Ectodermal cell (in vitro differentiated cells): ENCODE data around the gene KLHL29.

Experiments used
- H3K27ac ChIP-seq: 2 replicates; pipeline ENCODE4 v1.7.0; 2013; ENCODE audit warnings: mild to moderate bottlenecking, low read depth, low read length; ENCODE audit not compliant: insufficient read depth, poor library complexity, severe bottlenecking
- H3K27me3 ChIP-seq: 2 replicates; pipeline ENCODE4 v1.7.0; 2013; ENCODE audit warnings: mild to moderate bottlenecking, low read length; ENCODE audit not compliant: insufficient read depth, control insufficient read depth, poor library complexity, severe bottlenecking
- H3K36me3 ChIP-seq: one replicate; pipeline ENCODE4 v1.7.0; 2013; ENCODE audit warnings: low read length; ENCODE audit not compliant: control insufficient read depth, insufficient read depth
- H3K4me1 ChIP-seq: one replicate; pipeline ENCODE4 v1.7.0; 2013; ENCODE audit warnings: low read length; ENCODE audit not compliant: control insufficient read depth, insufficient read depth
- H3K4me3 ChIP-seq: 2 replicates; pipeline ENCODE4 v1.7.0; 2013; ENCODE audit warnings: low read depth, low read length, control low read depth; ENCODE audit not compliant: insufficient read depth
- H3K9me3 ChIP-seq: 2 replicates; pipeline ENCODE4 v1.7.0; 2013; ENCODE audit warnings: mild to moderate bottlenecking, low read length, moderate library complexity; ENCODE audit not compliant: control insufficient read depth
- WGBS, 2 experiments: methylation state at CpG; one replicate each; pipeline ENCODE4 v1.1.7; 2013; ENCODE audit warnings: missing lambda C conversion rate in 2 of 2; 5-methylcytosine and 5-hydroxymethylcytosine counted together

Gene KLHL29

GRCh38 chr2:23381485-23381884 lies 3.5 kb upstream of the KLHL29 start:
- Histone ChIP-seq H3K27me3 (peaks cover 47% of the 10 kb centered on the region), H3K4me3 (no peak overlapping the region), H3K27ac (no peak overlapping the region), H3K4me1 (peaks cover 6% of the 10 kb centered on the region), H3K9me3 (no peaks in the 10 kb centered on the region), H3K36me3 (no peaks in the 10 kb centered on the region)
- WGBS, 2 experiments, result 85% methylated on average over 3 of the region's 3 CpGs

- peaks cover 63% of the 10 kb centered on the region for H3K27me3 ChIP-seq
- H3K4me3 ChIP-seq, result no peak overlapping the region
- 90% methylated on average over 4 of the region's 4 CpGs for WGBS, 2 experiments
- no peak overlapping the region for H3K27ac ChIP-seq
- peaks cover 10% of the 10 kb centered on the region for H3K4me1 ChIP-seq
- H3K36me3 ChIP-seq, result no peaks in the 10 kb centered on the region
- H3K9me3 ChIP-seq, result no peaks in the 10 kb centered on the region
These were observed 1.9 kb upstream of the KLHL29 start for GRCh38 chr2:23383100-23383499.

DNA sequence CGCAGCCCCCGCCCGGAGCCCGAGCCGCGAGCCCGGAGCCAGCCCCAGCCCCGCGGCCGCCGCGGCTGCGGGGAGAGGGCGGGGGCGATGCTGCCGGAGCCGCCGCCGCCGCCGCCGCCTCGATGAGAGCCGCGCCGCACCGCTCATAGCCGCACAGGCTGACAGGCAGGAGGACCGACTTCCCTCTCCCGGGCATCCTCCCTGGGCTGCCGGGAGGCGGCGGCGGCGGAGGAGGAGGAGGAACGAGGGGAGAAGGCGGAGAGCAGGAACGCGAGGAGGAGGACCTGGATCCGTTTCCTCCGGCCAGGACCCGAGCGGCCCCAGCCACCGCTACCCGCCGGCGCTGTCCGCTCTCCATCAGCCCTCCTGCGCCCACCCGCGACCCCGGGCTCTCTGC lies 370 bp downstream of the KLHL29 start:
- 0% methylated on average over 52 of the region's 52 CpGs for WGBS, 2 experiments
- Histone ChIP-seq H3K27me3 (peaks cover 81% of the 10 kb centered on the region), H3K4me3 (peak overlapping the region; percentile 49), H3K4me1 (peaks cover 10% of the 10 kb centered on the region), H3K27ac (no peak overlapping the region), H3K36me3 (no peaks in the 10 kb centered on the region), H3K9me3 (no peaks in the 10 kb centered on the region)

GRCh38 chr2:23385748-23386338 lies 864 bp downstream of the KLHL29 start:
- no peaks in the 10 kb centered on the region for H3K36me3 ChIP-seq
- H3K27me3 ChIP-seq, result peaks cover 81% of the 10 kb centered on the region
- peak overlapping the region; percentile 49 for H3K4me3 ChIP-seq
- 1% methylated on average over 63 of the region's 63 CpGs for WGBS, 2 experiments
- H3K27ac ChIP-seq, result no peak overlapping the region
- H3K9me3 ChIP-seq, result no peaks in the 10 kb centered on the region
- H3K4me1 ChIP-seq, result peaks cover 10% of the 10 kb centered on the region

DNA sequence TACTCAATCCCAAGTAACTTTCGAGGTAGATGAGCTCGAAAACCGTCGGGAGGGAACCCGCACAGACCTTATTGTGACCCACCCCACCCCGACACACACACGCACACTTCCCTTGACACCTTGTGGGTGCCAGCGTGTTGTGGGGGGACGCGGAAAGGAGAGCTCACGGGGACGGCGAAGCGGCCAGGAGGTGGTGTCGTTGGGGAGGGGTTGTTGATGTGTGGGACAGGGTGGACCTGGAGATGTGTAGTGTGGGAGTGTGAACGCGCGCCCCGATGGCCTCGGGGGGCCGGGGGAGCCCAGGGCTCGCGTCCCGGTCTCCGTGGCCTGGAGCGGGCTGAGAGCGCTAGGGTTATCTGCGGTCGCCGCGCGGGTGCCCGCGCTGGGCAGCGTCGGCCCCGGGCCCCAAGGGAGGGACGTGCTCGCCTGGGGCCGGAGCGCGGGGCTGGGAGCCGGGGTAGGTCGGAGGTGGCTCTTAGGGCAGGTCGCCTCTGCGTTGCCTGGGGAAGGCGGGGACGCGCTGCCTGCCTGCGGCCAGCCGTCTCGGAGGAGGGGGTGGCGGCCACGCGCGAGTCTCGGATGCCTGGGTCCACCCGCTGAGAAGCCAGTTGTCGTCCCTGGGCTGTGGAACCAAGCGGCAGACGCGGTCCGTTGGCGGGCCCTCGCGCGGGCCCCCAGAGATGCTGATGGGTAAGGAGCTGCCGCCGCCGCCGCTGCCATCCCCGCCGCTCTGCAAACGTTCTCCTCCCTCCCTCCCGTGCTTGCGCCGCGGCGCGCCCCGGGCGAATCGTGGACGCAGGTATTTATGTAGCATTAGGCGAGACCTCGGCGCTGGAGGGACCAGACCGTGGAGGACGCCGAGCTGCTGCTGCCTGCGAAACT lies 1.6 kb downstream of the KLHL29 start:
- no peak overlapping the region for H3K27ac ChIP-seq
- WGBS, 2 experiments, result 1% methylated on average over 91 of the region's 91 CpGs
- H3K27me3 ChIP-seq, result peaks cover 79% of the 10 kb centered on the region
- H3K9me3 ChIP-seq, result no peaks in the 10 kb centered on the region
- peak overlapping the region; percentile 49 for H3K4me3 ChIP-seq
- H3K4me1 ChIP-seq, result peaks cover 10% of the 10 kb centered on the region
- H3K36me3 ChIP-seq, result no peaks in the 10 kb centered on the region

- no peak overlapping the region for H3K27ac ChIP-seq
- no peaks in the 10 kb centered on the region for H3K9me3 ChIP-seq
- peak overlapping the region; percentile 49 for H3K4me3 ChIP-seq
- H3K27me3 ChIP-seq, result peaks cover 73% of the 10 kb centered on the region
- WGBS, 2 experiments, result 7 to 8% methylated on average over 7 to 9 of the region's 9 CpGs
- H3K36me3 ChIP-seq, result no peaks in the 10 kb centered on the region
- peaks cover 10% of the 10 kb centered on the region for H3K4me1 ChIP-seq
These were observed 2.2 kb downstream of the KLHL29 start for GRCh38 chr2:23387221-23387550.

GRCh38 chr2:23387845-23388244 lies 2.9 kb downstream of the KLHL29 start:
- Histone ChIP-seq H3K9me3 (no peaks in the 10 kb centered on the region), H3K36me3 (no peaks in the 10 kb centered on the region), H3K4me3 (no peak overlapping the region), H3K27me3 (peaks cover 66% of the 10 kb centered on the region), H3K4me1 (peaks cover 10% of the 10 kb centered on the region), H3K27ac (no peak overlapping the region)
- WGBS, 2 experiments, result 88 to 95% methylated on average over 3 of the region's 3 CpGs

DNA sequence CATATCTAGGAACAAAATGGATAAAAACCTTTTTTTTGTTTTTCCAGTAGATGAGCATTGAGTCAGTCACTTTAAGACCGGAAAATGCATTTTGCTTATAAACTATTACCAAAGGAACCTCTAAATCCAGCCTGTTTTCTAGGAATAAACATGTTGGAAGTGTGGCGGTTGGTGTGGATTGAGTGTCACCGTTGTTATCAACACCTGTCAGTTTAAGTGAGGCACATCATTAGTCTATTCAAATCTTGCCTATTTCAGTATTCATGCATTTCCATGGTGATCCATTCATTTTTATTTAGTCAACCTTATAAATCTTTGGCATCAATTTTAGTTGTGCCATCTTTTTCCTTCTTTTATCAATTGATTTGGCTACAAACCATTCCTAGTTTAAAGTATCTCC lies 3.3 kb downstream of the KLHL29 start:
- Histone ChIP-seq H3K27me3 (peaks cover 62% of the 10 kb centered on the region), H3K9me3 (no peaks in the 10 kb centered on the region), H3K36me3 (no peaks in the 10 kb centered on the region), H3K27ac (no peak overlapping the region), H3K4me3 (no peak overlapping the region), H3K4me1 (peaks cover 10% of the 10 kb centered on the region)
- 76 to 84% methylated on average over 1 to 3 of the region's 3 CpGs for WGBS, 2 experiments

GRCh38 chr2:23388756-23389514 lies 4.0 kb downstream of the KLHL29 start:
- peaks cover 10% of the 10 kb centered on the region for H3K4me1 ChIP-seq
- no peak overlapping the region for H3K27ac ChIP-seq
- no peaks in the 10 kb centered on the region for H3K9me3 ChIP-seq
- H3K27me3 ChIP-seq, result peaks cover 55% of the 10 kb centered on the region
- H3K4me3 ChIP-seq, result no peak overlapping the region
- WGBS, 2 experiments, result 93 to 95% methylated on average over 4 of the region's 4 CpGs
- H3K36me3 ChIP-seq, result no peaks in the 10 kb centered on the region

DNA sequence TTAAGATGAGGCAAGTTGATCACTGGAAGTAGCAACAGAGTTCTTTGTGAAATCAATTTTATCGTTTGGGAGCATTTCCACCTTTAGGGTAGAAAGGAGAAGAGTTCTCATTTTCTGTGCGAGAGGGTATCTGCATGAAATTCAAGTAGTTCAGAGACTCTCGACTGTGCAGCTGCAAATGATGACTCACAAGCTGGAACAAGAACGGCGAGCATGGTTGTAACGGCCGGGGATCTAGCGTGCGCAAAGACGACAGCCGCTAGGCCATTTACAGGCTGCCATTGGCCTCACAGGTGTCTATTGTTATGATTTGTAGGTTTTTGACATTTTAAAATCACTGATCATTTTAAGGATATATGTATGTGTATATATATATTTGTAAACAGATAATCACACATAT lies 5.2 kb downstream of the KLHL29 start:
- Histone ChIP-seq H3K4me1 (peaks cover 10% of the 10 kb centered on the region), H3K27ac (no peak overlapping the region), H3K4me3 (no peak overlapping the region), H3K9me3 (no peaks in the 10 kb centered on the region), H3K36me3 (no peaks in the 10 kb centered on the region), H3K27me3 (peaks cover 46% of the 10 kb centered on the region)
- WGBS, 2 experiments, result 93 to 94% methylated on average over 11 of the region's 11 CpGs
